Fibroblast of peridontal ligament (primary cell): ENCODE results near the gene NBR1.
"Not testable (repeated sequence)": the region's sequence is repeated elsewhere in the genome, so short reads cannot be mapped to it uniquely, and the experiment has no call there.

ENCODE experiments used
- DNase-seq: peaks from one replicate; pipeline ENCODE4 v3.0.0-alpha.2; 2010; ENCODE audit errors: extremely low read depth

NBR1 gene

GRCh38 chr17:43170766-43171585 lies at the start of gene NBR1:
TSS of gene NBR1 (plus strand) at chr17:43171214. CDS start at chr17:43175800, 4,586 bp downstream.
- DNase-seq = peak; percentile 99

GRCh38 chr17:43125133-43125966 lies 45.7 kb upstream of the NBR1 start, which contains the start of gene BRCA1:
TSS of gene BRCA1 (minus strand) at chr17:43125364. CDS start at chr17:43124096, 1,268 bp downstream.
- peak; percentile 99 for DNase-seq

GRCh38 chr17:43125967-43126910 lies 44.8 kb upstream of the NBR1 start:
- no peak for DNase-seq

GRCh38 chr17:43126911-43127290 lies 44.1 kb upstream of the NBR1 start:
- no peak for DNase-seq

GRCh38 chr17:43127333-43127876 lies 43.6 kb upstream of the NBR1 start:
- DNase-seq = not testable (repeated sequence)

GRCh38 chr17:43129671-43130010 lies 41.4 kb upstream of the NBR1 start:
- no peak for DNase-seq

- no peak for DNase-seq
These were observed 38.9 kb upstream of the NBR1 start for GRCh38 chr17:43132117-43132516.

GRCh38 chr17:43133439-43133838 lies 37.6 kb upstream of the NBR1 start:
- DNase-seq = not testable (repeated sequence)

GRCh38 chr17:43134774-43135453 lies 36.1 kb upstream of the NBR1 start:
- no peak for DNase-seq

GRCh38 chr17:43135454-43135819 lies 35.6 kb upstream of the NBR1 start:
- DNase-seq = no peak

- DNase-seq = not testable (repeated sequence)
These were observed 34.4 kb upstream of the NBR1 start for GRCh38 chr17:43136574-43136973.

GRCh38 chr17:43138531-43138930 lies 32.5 kb upstream of the NBR1 start:
- DNase-seq = not testable (repeated sequence)

- DNase-seq = no peak
These were observed 30.4 kb upstream of the NBR1 start for GRCh38 chr17:43140396-43141332.

- DNase-seq = no peak
These were observed 28.9 kb upstream of the NBR1 start for GRCh38 chr17:43142153-43142552.

GRCh38 chr17:43143201-43143600 lies 27.8 kb upstream of the NBR1 start:
- no peak for DNase-seq

GRCh38 chr17:43146649-43147048 lies 24.4 kb upstream of the NBR1 start:
- no peak for DNase-seq

GRCh38 chr17:43151880-43152456 lies 19.0 kb upstream of the NBR1 start:
- no peak for DNase-seq

- DNase-seq = not testable (repeated sequence)
These were observed 17.7 kb upstream of the NBR1 start for GRCh38 chr17:43153197-43153835.

GRCh38 chr17:43155666-43156065 lies 15.3 kb upstream of the NBR1 start:
- DNase-seq = no peak
